Lower leg skin (tissue), 3 donors: ENCODE results near the gene MRPS25.

ENCODE experiments used
- CTCF ChIP-seq, 3 donors: fragments of 450-650 bp; IDR thresholded peaks; one replicate each; pipeline ENCODE4 v1.5.1; 2016; ENCODE audit warnings: antibody characterized with exemption in 3 of 3, mild to moderate bottlenecking in 3 of 3, moderate library complexity in 2 of 3
- POLR2A ChIP-seq, 2 donors: fragments of 450-650 bp; IDR thresholded peaks; one replicate each; pipeline ENCODE4 v1.6.1; 2016 to 2017; ENCODE audit warnings: antibody characterized with exemption in 2 of 2, mild to moderate bottlenecking in 1 of 2, moderate library complexity in 1 of 2

GRCh38 chr3:15032650-15033049 is 32.5 kb downstream of the MRPS25 start:
- no peak for TF ChIP-seq POLR2A (IDR thresholded peaks at IDR 0.05)
- TF ChIP-seq CTCF (IDR thresholded peaks at IDR 0.05), result no peak
